ACC112 (cell line): ENCODE results near the gene BACH1.

Source experiments
- H2AFZ ChIP-seq: fragments of 200-600 bp; sonication (generic); one replicate; pipeline ENCODE4 v1.6.0; 2017; ENCODE audit warnings: antibody characterized with exemption, low read length; ENCODE audit not compliant: unreplicated experiment
- H3K27ac ChIP-seq: fragments of 200-600 bp; sonication (generic); 2 replicates; pipeline ENCODE4 v1.5.1; 2014; ENCODE audit warnings: low read depth, mild to moderate bottlenecking, antibody characterized with exemption, low read length, moderate library complexity
- H3K27me3 ChIP-seq: fragments of 200-600 bp; sonication (generic); 2 replicates; pipeline ENCODE4 v1.6.1; 2014; ENCODE audit warnings: mild to moderate bottlenecking, antibody characterized with exemption, low read length, moderate library complexity, mixed read lengths; ENCODE audit not compliant: insufficient read depth
- H3K36me3 ChIP-seq: fragments of 200-600 bp; sonication (generic); 2 replicates; pipeline ENCODE4 v1.6.1; 2016; ENCODE audit warnings: mild to moderate bottlenecking, antibody characterized with exemption, low read length, moderate library complexity, mixed read lengths; ENCODE audit not compliant: insufficient read depth
- H3K4me1 ChIP-seq: fragments of 200-600 bp; sonication (generic); one replicate; pipeline ENCODE4 v1.6.1; 2016; ENCODE audit warnings: low read length, mixed read lengths; ENCODE audit not compliant: insufficient read depth, unreplicated experiment, control insufficient read depth
- H3K4me3 ChIP-seq: fragments of 200-600 bp; sonication (generic); 2 replicates; pipeline ENCODE4 v1.5.1; 2014; ENCODE audit warnings: mild to moderate bottlenecking, low read depth, low read length
- H3K79me2 ChIP-seq: fragments of 200-600 bp; sonication (generic); one replicate; pipeline ENCODE4 v1.6.0; 2016; ENCODE audit warnings: low read length; ENCODE audit not compliant: control insufficient read depth, unreplicated experiment, insufficient read depth

The BACH1 gene

GRCh38 chr21:29303288-29303687 lies 4.6 kb downstream of the BACH1 start:
- Histone ChIP-seq H3K79me2 (peaks cover 90% of the 10 kb centered on the region), H3K4me1 (peaks cover 42% of the 10 kb centered on the region), H3K27ac (peak overlapping the region; percentile 13; the same call in 1 of the 2 replicates), H3K27me3 (no peaks in the 10 kb centered on the region), H3K4me3 (peak overlapping the region; percentile 77), H3K36me3 (peaks cover 5% of the 10 kb centered on the region; the same call in 1 of the 2 replicates), H2AFZ (no peak overlapping the region)

- Histone ChIP-seq H3K36me3 (peaks cover 5% of the 10 kb centered on the region; the same call in 1 of the 2 replicates), H3K4me1 (peaks cover 42% of the 10 kb centered on the region), H3K4me3 (no peak overlapping the region), H3K27me3 (no peaks in the 10 kb centered on the region), H3K27ac (peak overlapping the region; percentile 18; the same call in 1 of the 2 replicates), H2AFZ (no peak overlapping the region), H3K79me2 (peaks cover 98% of the 10 kb centered on the region)
These were observed 5.9 kb downstream of the BACH1 start for GRCh38 chr21:29304597-29304996.

- Histone ChIP-seq H3K27me3 (no peaks in the 10 kb centered on the region), H3K4me1 (peaks cover 42% of the 10 kb centered on the region), H3K27ac (no peak overlapping the region), H3K4me3 (0 out of 2 replicates have a peak overlapping the region, but pooled peaks have one; percentile 3), H3K36me3 (peaks cover 6% of the 10 kb centered on the region), H2AFZ (no peak overlapping the region), H3K79me2 (peaks cover 98% of the 10 kb centered on the region)
These were observed 6.3 kb downstream of the BACH1 start for GRCh38 chr21:29305068-29305467.

GRCh38 chr21:29305561-29305960 lies 6.8 kb downstream of the BACH1 start:
- Histone ChIP-seq H3K27ac (no peak overlapping the region), H3K4me3 (0 out of 2 replicates have a peak overlapping the region, but pooled peaks have one; percentile 3), H3K79me2 (peaks cover 98% of the 10 kb centered on the region), H3K36me3 (peaks cover 11% of the 10 kb centered on the region), H3K4me1 (peaks cover 42% of the 10 kb centered on the region), H2AFZ (no peak overlapping the region), H3K27me3 (no peaks in the 10 kb centered on the region)

DNA sequence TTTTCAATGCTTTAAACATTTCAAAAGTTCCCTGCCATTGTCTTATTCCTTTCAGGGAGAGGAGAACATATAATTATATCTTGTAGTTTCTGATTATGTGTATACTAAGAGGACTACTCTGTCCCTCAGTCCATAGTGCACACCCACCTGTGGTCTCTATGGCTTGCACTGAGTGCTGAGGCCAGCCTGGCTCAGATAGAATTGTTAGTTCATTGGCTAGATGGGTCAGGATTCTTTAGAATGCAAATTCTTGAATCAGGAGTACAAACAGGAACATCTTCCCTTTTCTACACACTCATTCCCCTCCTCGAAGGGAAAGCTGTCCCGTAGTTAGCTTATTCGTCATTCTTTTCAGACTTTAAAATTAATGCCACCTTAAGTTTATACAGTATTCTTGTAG lies 8.2 kb downstream of the BACH1 start:
- no peak overlapping the region for H2AFZ ChIP-seq
- peaks cover 18% of the 10 kb centered on the region for H3K36me3 ChIP-seq
- H3K27ac ChIP-seq: no peak overlapping the region
- peaks cover 98% of the 10 kb centered on the region for H3K79me2 ChIP-seq
- no peak overlapping the region for H3K4me3 ChIP-seq
- H3K4me1 ChIP-seq: peaks cover 35% of the 10 kb centered on the region
- H3K27me3 ChIP-seq: no peaks in the 10 kb centered on the region

DNA sequence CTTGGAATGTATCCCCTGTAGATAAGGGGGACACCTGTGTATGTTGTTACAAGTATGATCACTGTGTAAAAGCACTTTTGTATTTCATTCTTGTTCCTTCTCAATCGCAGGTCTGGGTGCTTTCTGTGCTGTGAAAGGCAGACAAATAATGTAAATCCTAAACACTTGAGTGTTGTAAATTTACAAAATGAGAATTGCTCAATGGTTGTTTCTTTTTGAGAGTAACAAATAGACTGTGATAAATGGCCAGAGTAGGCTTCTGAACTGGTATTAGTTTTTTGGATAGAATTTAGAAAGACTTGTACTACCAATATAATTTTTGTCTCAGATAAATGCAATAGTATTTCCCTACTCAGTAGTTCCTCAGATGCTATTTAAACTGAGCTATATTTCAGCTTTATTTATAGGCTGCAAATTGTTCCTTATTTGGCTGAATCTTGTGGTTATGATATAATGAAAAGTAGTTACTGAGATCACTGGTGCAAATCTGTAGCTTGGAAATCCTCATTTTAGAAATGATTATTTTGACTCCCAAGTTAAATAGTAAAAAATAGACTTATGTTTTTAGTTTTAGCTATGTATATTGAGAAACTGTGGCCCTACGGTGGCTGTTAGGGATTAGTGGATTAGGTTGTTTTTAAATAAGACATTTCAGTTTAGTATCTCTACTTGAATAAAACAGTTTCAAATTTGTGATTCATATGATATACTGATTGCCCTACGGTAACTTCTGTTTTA lies 9.2 kb downstream of the BACH1 start:
- Histone ChIP-seq H3K79me2 (peaks cover 98% of the 10 kb centered on the region), H3K27me3 (no peaks in the 10 kb centered on the region), H3K4me3 (no peak overlapping the region), H2AFZ (no peak overlapping the region), H3K36me3 (peaks cover 25% of the 10 kb centered on the region), H3K4me1 (peaks cover 25% of the 10 kb centered on the region), H3K27ac (no peak overlapping the region)

- no peaks in the 10 kb centered on the region for H3K27me3 ChIP-seq
- H3K27ac ChIP-seq: no peak overlapping the region
These were observed 9.7 kb downstream of the BACH1 start for GRCh38 chr21:29308456-29308783.

GRCh38 chr21:29309703-29310102 lies 11.0 kb downstream of the BACH1 start:
- Histone ChIP-seq H2AFZ (no peak overlapping the region), H3K4me3 (no peak overlapping the region), H3K36me3 (peaks cover 25% of the 10 kb centered on the region), H3K4me1 (peaks cover 28% of the 10 kb centered on the region), H3K27me3 (no peaks in the 10 kb centered on the region), H3K27ac (no peak overlapping the region), H3K79me2 (peaks cover 98% of the 10 kb centered on the region)

More at GRCh38 chr21:29308456-29308783, 9.7 kb downstream of the BACH1 start:
- Histone ChIP-seq H2AFZ (no peak overlapping the region), H3K4me1 (peaks cover 23% of the 10 kb centered on the region), H3K4me3 (no peak overlapping the region), H3K79me2 (peaks cover 98% of the 10 kb centered on the region), H3K36me3 (peaks cover 25% of the 10 kb centered on the region)

GRCh38 chr21:29311802-29312201 lies 13.1 kb downstream of the BACH1 start:
- H3K4me1 ChIP-seq: peaks cover 29% of the 10 kb centered on the region
- no peaks in the 10 kb centered on the region for H3K27me3 ChIP-seq
- no peak overlapping the region for H3K4me3 ChIP-seq
- no peak overlapping the region for H3K27ac ChIP-seq
- peaks cover 100% of the 10 kb centered on the region for H3K79me2 ChIP-seq
- peaks cover 20% of the 10 kb centered on the region for H3K36me3 ChIP-seq
- no peak overlapping the region for H2AFZ ChIP-seq

DNA sequence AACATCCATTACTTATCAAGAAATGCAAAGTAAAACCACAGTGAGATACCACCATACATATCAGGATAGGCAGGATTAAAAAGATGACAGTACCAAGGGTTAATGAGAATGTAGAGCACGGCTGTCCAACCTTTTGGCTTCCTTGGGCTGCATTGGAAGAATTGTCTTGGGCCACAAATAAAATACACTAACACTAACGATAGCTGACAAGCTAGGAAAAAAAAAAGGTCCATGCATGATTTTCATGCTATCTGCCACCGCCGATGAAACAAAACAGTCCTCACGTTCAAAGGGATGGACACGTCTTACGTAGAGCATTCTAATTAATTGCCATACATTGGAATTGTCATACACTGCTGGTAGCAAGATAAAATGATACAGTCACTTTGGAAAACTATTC lies 14.3 kb downstream of the BACH1 start:
- peaks cover 29% of the 10 kb centered on the region for H3K4me1 ChIP-seq
- peaks cover 20% of the 10 kb centered on the region for H3K36me3 ChIP-seq
- no peak overlapping the region for H2AFZ ChIP-seq
- no peak overlapping the region for H3K27ac ChIP-seq
- H3K79me2 ChIP-seq: peaks cover 100% of the 10 kb centered on the region
- H3K4me3 ChIP-seq: no peak overlapping the region
- H3K27me3 ChIP-seq: no peaks in the 10 kb centered on the region
